Ovary (tissue), 3 donors: ENCODE measurements around the gene HDGF.

Experiments
- CTCF ChIP-seq, 3 donors: fragments of 450-650 bp in 2 of 3; fragments of 200-600 bp in 1 of 3; IDR thresholded peaks; one replicate each; pipeline versions ENCODE4 v1.5.1 to v1.8.0; 2016 to 2022; ENCODE audit warnings: antibody characterized with exemption in 3 of 3, mild to moderate bottlenecking in 1 of 3
- POLR2A ChIP-seq: fragments of 450-650 bp; IDR thresholded peaks from one replicate; pipeline ENCODE4 v1.6.1; 2017; ENCODE audit warnings: antibody characterized with exemption, mild to moderate bottlenecking, moderate library complexity
- donor health status: DM: no; HTN: no; CAD: no.

- no peak for TF ChIP-seq CTCF (IDR thresholded peaks at IDR 0.05)
- TF ChIP-seq POLR2A, result no peak
These were observed 1.9 kb downstream of the HDGF start for GRCh38 chr1:156749419-156750118.
